Fibroblast of lung (primary cell): ENCODE results near the gene MAP7.

Source experiments
- CTCF ChIP-seq, 2 donors: IDR thresholded peaks in 1 of 2; conservative IDR thresholded peaks in 1 of 2; 1 replicate in 1 of 2; 2 replicates in 1 of 2; pipeline ENCODE4 v1.5.1; 2011 to 2012; ENCODE audit warnings: low read length in 2 of 2, control low read depth in 1 of 2, inconsistent platforms in 1 of 2, low read depth in 1 of 2, mild to moderate bottlenecking in 1 of 2
- EZH2 ChIP-seq: IDR thresholded peaks from 2 replicates; pipeline ENCODE4 v1.5.1; 2012; ENCODE audit warnings: low read length, control low read depth, mild to moderate bottlenecking; ENCODE audit errors: missing control alignments

- no peak for TF ChIP-seq CTCF (conservative IDR thresholded peaks at IDR 0.05 in 1 of 2, IDR thresholded peaks at IDR 0.05 in 1 of 2; ENCODE audit: low read depth in 1 of 2, low read length in 2 of 2)
- TF ChIP-seq EZH2: no peak
These were observed 66.3 kb downstream of the MAP7 start for GRCh38 chr6:136483906-136484305.
